ENCODE data around the gene DNMT3L. TPM values are rescaled to one million over a fixed set of nuclear protein-coding genes. Genes with fewer than 3 reads are reported as not detected.
A peak's percentile ranks its signal among the peaks of the same experiment; 100 is the strongest.

The DNMT3L gene
- total and polyA plus RNA-seq, 4 experiments from 2014 or later = not detected

DNA sequence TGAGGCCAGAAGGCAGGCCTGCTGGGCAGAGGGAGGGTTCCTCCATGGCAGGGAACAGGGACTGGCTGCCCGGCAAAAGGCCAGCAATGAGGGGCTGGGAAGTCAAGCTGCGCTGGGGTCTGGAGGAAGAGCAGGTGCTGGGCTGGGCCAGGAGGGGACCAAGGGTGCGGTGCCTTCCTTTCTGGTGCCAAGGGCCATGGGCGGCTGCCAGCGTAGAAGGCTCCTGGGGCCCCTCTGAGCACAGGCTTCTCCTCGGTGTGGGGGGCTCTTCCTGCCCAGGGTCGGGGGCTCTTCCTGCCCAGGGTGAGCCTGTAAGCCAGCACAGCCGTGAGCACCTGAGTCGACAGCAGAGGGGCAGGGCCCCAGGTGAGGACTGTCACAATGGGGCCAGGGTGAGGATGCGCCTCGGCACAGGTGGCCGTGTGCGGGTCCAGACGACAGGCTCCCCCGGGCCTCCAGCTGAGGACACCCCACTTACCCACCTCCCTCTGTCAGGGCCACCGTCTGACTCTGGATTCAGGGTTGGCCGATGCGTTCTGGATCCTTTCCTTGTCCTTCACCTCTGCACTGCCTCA lies 10.7 kb upstream of the DNMT3L start:
- Mint-ChIP-seq H3K27me3 (no peaks in the 10 kb centered on the region), H3K36me3 (no peaks in the 10 kb centered on the region), H3K4me1 (peaks cover 0 to 1% (median 0%) of the 10 kb centered on the region in 4 donors), H3K9me3 (no peaks in the 10 kb centered on the region), H3K27ac (no peak overlapping the region), H3K4me3 (no peak overlapping the region)
- Histone ChIP-seq H3K4me3 (ENCODE audit: low read length in 2 of 2) (no peak overlapping the region), H3K9me3 (ENCODE audit: control insufficient read depth in 1 of 2, low read length in 2 of 2) (no peaks in the 10 kb centered on the region), H3K27me3 (ENCODE audit: insufficient read depth, low read length) (no peaks in the 10 kb centered on the region), H3K4me1 (ENCODE audit: insufficient read depth, low read length) (no peaks in the 10 kb centered on the region), H3K27ac (ENCODE audit: low read depth, low read length) (no peak overlapping the region), H3K36me3 (ENCODE audit: insufficient read depth, low read length) (no peaks in the 10 kb centered on the region)
- ChIA-PET CTCF (ENCODE audit: partially characterized antibody) (no interaction called here), POLR2A (ENCODE audit: partially characterized antibody) (no interaction called here)
- DNase-seq = no peak
- intact Hi-C loops (cut with micrococcal nuclease) = no loop called here

GRCh38 chr21:44271558-44272283 lies 10.0 kb upstream of the DNMT3L start:
- no peaks in the 10 kb centered on the region for H3K4me1 ChIP-seq (ENCODE audit: insufficient read depth, low read length)
- DNase-seq = no peak
- Mint-ChIP-seq H3K4me3 (no peak overlapping the region), H3K27ac (no peak overlapping the region), H3K27me3 (no peaks in the 10 kb centered on the region), H3K9me3 (no peaks in the 10 kb centered on the region), H3K4me1 (peaks cover 0 to 1% (median 0%) of the 10 kb centered on the region in 4 donors), H3K36me3 (no peaks in the 10 kb centered on the region)
- POLR2A ChIA-PET (ENCODE audit: partially characterized antibody) = no interaction called here
- intact Hi-C loops (cut with micrococcal nuclease) = no loop called here
- CTCF ChIA-PET (ENCODE audit: partially characterized antibody) = no interaction called here
- no peak overlapping the region for H3K4me3 ChIP-seq (ENCODE audit: low read length in 2 of 2)
- no peaks in the 10 kb centered on the region for H3K9me3 ChIP-seq (ENCODE audit: control insufficient read depth in 1 of 2, low read length in 2 of 2)
- no peak overlapping the region for H3K27ac ChIP-seq (ENCODE audit: low read depth, low read length)
- no peaks in the 10 kb centered on the region for H3K36me3 ChIP-seq (ENCODE audit: insufficient read depth, low read length)
- H3K27me3 ChIP-seq (ENCODE audit: insufficient read depth, low read length) = no peaks in the 10 kb centered on the region

DNA sequence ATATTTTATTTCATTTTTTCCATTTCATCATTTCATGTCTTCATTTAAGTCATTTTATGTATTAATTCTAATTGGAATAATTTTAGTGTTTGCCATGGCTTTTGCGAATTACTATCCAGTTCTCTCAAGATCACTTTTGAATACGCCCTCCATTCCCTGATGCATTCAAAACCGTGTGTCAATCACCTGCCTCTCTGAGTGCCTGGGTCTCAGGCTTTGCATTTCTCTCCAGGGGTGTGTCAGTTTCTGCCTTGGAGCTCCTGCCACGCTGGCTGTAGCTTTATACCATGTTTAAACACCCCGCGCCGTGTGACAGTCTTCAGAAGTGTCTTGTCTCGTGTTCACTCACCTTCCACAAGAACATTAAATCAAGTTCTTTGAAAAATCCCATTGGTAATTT lies 7.4 kb upstream of the DNMT3L start:
- Histone ChIP-seq H3K27ac (ENCODE audit: low read depth, low read length) (no peak overlapping the region), H3K27me3 (ENCODE audit: insufficient read depth, low read length) (no peaks in the 10 kb centered on the region), H3K36me3 (ENCODE audit: insufficient read depth, low read length) (no peaks in the 10 kb centered on the region), H3K9me3 (ENCODE audit: control insufficient read depth in 1 of 2, low read length in 2 of 2) (no peaks in the 10 kb centered on the region), H3K4me3 (ENCODE audit: low read length in 2 of 2) (no peak overlapping the region), H3K4me1 (ENCODE audit: insufficient read depth, low read length) (no peaks in the 10 kb centered on the region)
- no peak overlapping the region for H3K27ac Mint-ChIP-seq
- CTCF ChIA-PET (ENCODE audit: partially characterized antibody) = no interaction called here
- no peaks in the 10 kb centered on the region for H3K27me3 Mint-ChIP-seq
- peaks cover 0 to 1% (median 0%) of the 10 kb centered on the region in 4 donors for H3K4me1 Mint-ChIP-seq
- no peaks in the 10 kb centered on the region for H3K36me3 Mint-ChIP-seq
- POLR2A ChIA-PET (ENCODE audit: partially characterized antibody) = no interaction called here
- intact Hi-C loops (cut with micrococcal nuclease) = no loop called here
- no peak overlapping the region for H3K4me3 Mint-ChIP-seq
- no peaks in the 10 kb centered on the region for H3K9me3 Mint-ChIP-seq
- DNase-seq = no peak

DNA sequence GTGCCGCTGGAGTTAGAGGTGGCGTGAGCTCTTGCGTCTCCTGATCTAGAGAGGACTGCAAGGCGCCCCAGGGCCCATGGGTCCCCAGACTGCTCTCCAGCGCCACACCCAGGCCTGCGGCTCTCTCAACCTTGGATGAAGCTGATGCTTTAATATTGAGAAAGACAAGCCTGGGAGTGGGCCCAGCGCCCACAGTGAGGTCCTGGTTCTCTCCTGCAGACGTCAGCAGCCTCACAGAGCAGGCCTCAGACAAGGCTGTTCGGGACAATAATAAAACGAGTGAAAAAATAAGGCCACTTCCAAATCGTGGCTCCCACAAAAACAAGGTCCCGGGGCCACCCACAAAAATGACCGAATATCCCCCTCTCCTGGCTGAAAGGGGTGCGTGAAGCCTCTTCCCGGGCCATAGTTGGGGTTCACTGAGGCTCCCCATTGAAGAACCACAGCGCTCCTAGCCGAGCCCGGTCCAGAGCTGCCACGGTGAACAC lies 6.0 kb upstream of the DNMT3L start:
- Mint-ChIP-seq H3K27ac (no peak overlapping the region), H3K27me3 (no peaks in the 10 kb centered on the region), H3K36me3 (no peaks in the 10 kb centered on the region), H3K4me3 (no peak overlapping the region), H3K4me1 (peaks cover 0 to 1% (median 0%) of the 10 kb centered on the region in 4 donors), H3K9me3 (no peaks in the 10 kb centered on the region)
- intact Hi-C loops (cut with micrococcal nuclease) = no loop called here
- H3K4me1 ChIP-seq (ENCODE audit: insufficient read depth, low read length) = no peaks in the 10 kb centered on the region
- DNase-seq = peak in 4 of 5 donors; percentile 16 to 39 (median 21)
- H3K27me3 ChIP-seq (ENCODE audit: insufficient read depth, low read length) = no peaks in the 10 kb centered on the region
- ChIA-PET POLR2A (ENCODE audit: partially characterized antibody) (no interaction called here), CTCF (ENCODE audit: partially characterized antibody) (interaction anchor here (0.7 to 2.2 kb wide), 3 partner anchors 9 to 30 kb away, joined by 3 to 7 read pairs (median 5); no protein-coding TSS in a partner anchor)
- no peaks in the 10 kb centered on the region for H3K36me3 ChIP-seq (ENCODE audit: insufficient read depth, low read length)
- H3K4me3 ChIP-seq (ENCODE audit: low read length in 2 of 2) = no peak overlapping the region
- no peak overlapping the region for H3K27ac ChIP-seq (ENCODE audit: low read depth, low read length)
- H3K9me3 ChIP-seq (ENCODE audit: control insufficient read depth in 1 of 2, low read length in 2 of 2) = no peaks in the 10 kb centered on the region

GRCh38 chr21:44265734-44266270 lies 4.1 kb upstream of the DNMT3L start:
- Histone ChIP-seq H3K4me3 (ENCODE audit: low read length in 2 of 2) (no peak overlapping the region), H3K36me3 (ENCODE audit: insufficient read depth, low read length) (no peaks in the 10 kb centered on the region), H3K9me3 (ENCODE audit: control insufficient read depth in 1 of 2, low read length in 2 of 2) (no peaks in the 10 kb centered on the region), H3K27ac (ENCODE audit: low read depth, low read length) (no peak overlapping the region), H3K4me1 (ENCODE audit: insufficient read depth, low read length) (no peaks in the 10 kb centered on the region), H3K27me3 (ENCODE audit: insufficient read depth, low read length) (no peaks in the 10 kb centered on the region)
- POLR2A ChIA-PET (ENCODE audit: partially characterized antibody) = no interaction called here
- peaks cover 0 to 1% (median 0%) of the 10 kb centered on the region in 4 donors for H3K4me1 Mint-ChIP-seq
- no peak overlapping the region for H3K4me3 Mint-ChIP-seq
- no peaks in the 10 kb centered on the region for H3K27me3 Mint-ChIP-seq
- intact Hi-C loops (cut with micrococcal nuclease) = no loop called here
- H3K9me3 Mint-ChIP-seq = no peaks in the 10 kb centered on the region
- H3K36me3 Mint-ChIP-seq = no peaks in the 10 kb centered on the region
- CTCF ChIA-PET (ENCODE audit: partially characterized antibody) = no interaction called here
- no peak overlapping the region for H3K27ac Mint-ChIP-seq
- DNase-seq = no peak

DNA sequence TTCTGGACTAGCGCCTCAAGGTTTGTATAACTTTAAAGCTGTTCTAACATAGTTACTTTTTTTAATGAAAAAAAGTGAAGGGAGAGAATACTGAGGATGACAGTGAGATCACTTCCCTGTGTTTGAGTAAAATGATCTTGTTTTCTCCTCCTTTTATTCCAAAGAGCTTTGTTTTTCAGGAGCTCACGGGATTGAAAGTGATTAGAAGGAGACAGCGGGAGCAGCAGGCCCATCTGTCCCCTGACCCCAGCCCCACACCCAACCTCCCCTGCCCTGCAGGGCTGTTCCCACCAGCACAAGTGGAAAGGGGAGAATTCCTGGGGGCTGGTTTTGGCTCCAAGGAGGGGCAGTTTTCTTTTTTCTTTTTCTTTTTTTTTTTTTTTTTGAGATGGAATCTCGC lies 2.1 kb upstream of the DNMT3L start:
- no peaks in the 10 kb centered on the region for H3K36me3 ChIP-seq (ENCODE audit: insufficient read depth, low read length)
- H3K4me3 Mint-ChIP-seq = no peak overlapping the region
- no peaks in the 10 kb centered on the region for H3K27me3 Mint-ChIP-seq
- no peak overlapping the region for H3K27ac Mint-ChIP-seq
- ChIA-PET POLR2A (ENCODE audit: partially characterized antibody) (no interaction called here), CTCF (ENCODE audit: partially characterized antibody) (interaction anchor here (0.7 to 1.2 kb wide), 2 partner anchors 13 to 34 kb away, joined by 3 to 4 read pairs; no protein-coding TSS in a partner anchor)
- no peaks in the 10 kb centered on the region for H3K4me1 ChIP-seq (ENCODE audit: insufficient read depth, low read length)
- H3K36me3 Mint-ChIP-seq = no peaks in the 10 kb centered on the region
- no peaks in the 10 kb centered on the region for H3K27me3 ChIP-seq (ENCODE audit: insufficient read depth, low read length)
- intact Hi-C loops (cut with micrococcal nuclease) = no loop called here
- H3K9me3 ChIP-seq (ENCODE audit: control insufficient read depth in 1 of 2, low read length in 2 of 2) = no peaks in the 10 kb centered on the region
- H3K4me1 Mint-ChIP-seq = peaks cover 0 to 1% (median 0%) of the 10 kb centered on the region in 4 donors
- H3K9me3 Mint-ChIP-seq = no peaks in the 10 kb centered on the region
- no peak overlapping the region for H3K27ac ChIP-seq (ENCODE audit: low read depth, low read length)
- H3K4me3 ChIP-seq (ENCODE audit: low read length in 2 of 2) = no peak overlapping the region
- DNase-seq = no peak

GRCh38 chr21:44263221-44263760 lies 1.6 kb upstream of the DNMT3L start:
- no peak for DNase-seq
- no peak overlapping the region for H3K4me3 Mint-ChIP-seq
- H3K27me3 Mint-ChIP-seq = no peaks in the 10 kb centered on the region
- no peaks in the 10 kb centered on the region for H3K36me3 ChIP-seq (ENCODE audit: insufficient read depth, low read length)
- H3K27me3 ChIP-seq (ENCODE audit: insufficient read depth, low read length) = no peaks in the 10 kb centered on the region
- H3K4me3 ChIP-seq (ENCODE audit: low read length in 2 of 2) = no peak overlapping the region
- intact Hi-C loops (cut with micrococcal nuclease) = no loop called here
- H3K9me3 ChIP-seq (ENCODE audit: control insufficient read depth in 1 of 2, low read length in 2 of 2) = no peaks in the 10 kb centered on the region
- H3K4me1 ChIP-seq (ENCODE audit: insufficient read depth, low read length) = no peaks in the 10 kb centered on the region
- H3K9me3 Mint-ChIP-seq = no peaks in the 10 kb centered on the region
- H3K36me3 Mint-ChIP-seq = no peaks in the 10 kb centered on the region
- no peak overlapping the region for H3K27ac ChIP-seq (ENCODE audit: low read depth, low read length)
- CTCF ChIA-PET (ENCODE audit: partially characterized antibody) = interaction anchor here (0.7 to 1.2 kb wide), 2 partner anchors 13 to 35 kb away, joined by 3 to 4 read pairs; no protein-coding TSS in a partner anchor
- no peak overlapping the region for H3K27ac Mint-ChIP-seq
- POLR2A ChIA-PET (ENCODE audit: partially characterized antibody) = no interaction called here
- H3K4me1 Mint-ChIP-seq = peaks cover 0 to 1% (median 0%) of the 10 kb centered on the region in 4 donors

Measured in CD4-positive, alpha-beta memory T cell (primary cell).